Large intestine (tissue), 3 donors: ENCODE results near the gene OPN5. TPM values are rescaled to one million over a fixed set of nuclear protein-coding genes. Genes with fewer than 3 reads are reported as not detected.

Experiments
- DNase-seq, 2 donors: peaks; one replicate each; pipeline versions ENCODE4 v3.0.0 to v3.0.0-alpha.2; 2013
- H3K27ac ChIP-seq: one replicate; pipeline ENCODE4 v1.5.1; 2013; ENCODE audit warnings: low read length
- H3K27me3 ChIP-seq: 2 replicates; pipeline ENCODE4 v1.6.1; 2013; ENCODE audit warnings: low read length; ENCODE audit not compliant: control insufficient read depth, insufficient read depth
- H3K36me3 ChIP-seq: 2 replicates; pipeline ENCODE4 v1.6.1; 2013; ENCODE audit warnings: low read length; ENCODE audit not compliant: control insufficient read depth, insufficient read depth
- H3K4me1 ChIP-seq: one replicate; pipeline ENCODE4 v1.6.1; 2013; ENCODE audit warnings: low read length; ENCODE audit not compliant: control insufficient read depth, insufficient read depth
- H3K4me3 ChIP-seq: one replicate; pipeline ENCODE4 v1.5.1; 2013; ENCODE audit warnings: low read length
- H3K9me3 ChIP-seq: one replicate; pipeline ENCODE4 v1.6.1; 2013; ENCODE audit warnings: mild to moderate bottlenecking, low read depth, low read length, moderate library complexity; ENCODE audit not compliant: control insufficient read depth
- WGBS: methylation state at CpG from one replicate; pipeline ENCODE4 v1.1.5; 2013; ENCODE audit warnings: low lambda C conversion rate; ENCODE audit not compliant: insufficient coverage; 5-methylcytosine and 5-hydroxymethylcytosine counted together
- polyA plus RNA-seq: library from polyadenylated mRNA; unstranded; fragments of 120-200 nt; gene quantifications from one replicate; pipeline ENCODE4 v1.2.1, GENCODE V29; 2013

Gene OPN5
- polyA plus RNA-seq, 1 donor: 0.06 TPM

- Histone ChIP-seq H3K4me3 (no peak overlapping the region), H3K27ac (no peak overlapping the region), H3K9me3 (no peaks in the 10 kb centered on the region), H3K36me3 (no peaks in the 10 kb centered on the region), H3K4me1 (no peaks in the 10 kb centered on the region), H3K27me3 (no peaks in the 10 kb centered on the region)
- 100% methylated on average over 1 of the region's 4 CpGs for WGBS
- DNase-seq: no peak
Measured at GRCh38 chr6:47817749-47818148, 35.9 kb downstream of the OPN5 start.

- 75% methylated on average over 1 of the region's 3 CpGs for WGBS
- no peaks in the 10 kb centered on the region for H3K9me3 ChIP-seq
- DNase-seq: no peak
- no peak overlapping the region for H3K27ac ChIP-seq
- no peaks in the 10 kb centered on the region for H3K4me1 ChIP-seq
- H3K4me3 ChIP-seq: no peak overlapping the region
- no peaks in the 10 kb centered on the region for H3K27me3 ChIP-seq
- H3K36me3 ChIP-seq: no peaks in the 10 kb centered on the region
Measured at GRCh38 chr6:47819461-47819860, 37.6 kb downstream of the OPN5 start.

- H3K27me3 ChIP-seq: no peaks in the 10 kb centered on the region
- no peak overlapping the region for H3K4me3 ChIP-seq
- H3K27ac ChIP-seq: no peak overlapping the region
- WGBS: 88% methylated on average over 5 of the region's 6 CpGs
- H3K4me1 ChIP-seq: no peaks in the 10 kb centered on the region
- H3K9me3 ChIP-seq: no peaks in the 10 kb centered on the region
- no peaks in the 10 kb centered on the region for H3K36me3 ChIP-seq
- DNase-seq: no peak
Measured at GRCh38 chr6:47822856-47823554, 41.2 kb downstream of the OPN5 start.

- Histone ChIP-seq H3K36me3 (no peaks in the 10 kb centered on the region), H3K4me1 (no peaks in the 10 kb centered on the region), H3K9me3 (no peaks in the 10 kb centered on the region), H3K4me3 (no peak overlapping the region), H3K27me3 (no peaks in the 10 kb centered on the region), H3K27ac (no peak overlapping the region)
- WGBS: no CpG with 5 or more reads among the region's 2 CpGs
- DNase-seq: no peak
Measured at GRCh38 chr6:47832386-47833100, 50.7 kb downstream of the OPN5 start.

GRCh38 chr6:47834196-47834595 is 52.4 kb downstream of the OPN5 start:
- Histone ChIP-seq H3K27ac (no peak overlapping the region), H3K36me3 (no peaks in the 10 kb centered on the region), H3K4me1 (no peaks in the 10 kb centered on the region), H3K27me3 (no peaks in the 10 kb centered on the region), H3K9me3 (no peaks in the 10 kb centered on the region), H3K4me3 (no peak overlapping the region)
- no peak for DNase-seq

GRCh38 chr6:47836046-47836445 is 54.2 kb downstream of the OPN5 start:
- H3K36me3 ChIP-seq: no peaks in the 10 kb centered on the region
- H3K4me3 ChIP-seq: no peak overlapping the region
- no peak for DNase-seq
- no peaks in the 10 kb centered on the region for H3K9me3 ChIP-seq
- H3K4me1 ChIP-seq: no peaks in the 10 kb centered on the region
- no peaks in the 10 kb centered on the region for H3K27me3 ChIP-seq
- no peak overlapping the region for H3K27ac ChIP-seq

GRCh38 chr6:47836639-47837038 is 54.8 kb downstream of the OPN5 start:
- no peaks in the 10 kb centered on the region for H3K9me3 ChIP-seq
- no peaks in the 10 kb centered on the region for H3K27me3 ChIP-seq
- no peak overlapping the region for H3K27ac ChIP-seq
- H3K4me3 ChIP-seq: no peak overlapping the region
- H3K4me1 ChIP-seq: no peaks in the 10 kb centered on the region
- H3K36me3 ChIP-seq: no peaks in the 10 kb centered on the region
- no peak for DNase-seq
- WGBS: no CpG with 5 or more reads among the region's 1 CpG

- H3K27ac ChIP-seq: no peak overlapping the region
- no peak overlapping the region for H3K4me3 ChIP-seq
- no peaks in the 10 kb centered on the region for H3K4me1 ChIP-seq
- H3K36me3 ChIP-seq: no peaks in the 10 kb centered on the region
- no peaks in the 10 kb centered on the region for H3K9me3 ChIP-seq
- DNase-seq: no peak
- H3K27me3 ChIP-seq: no peaks in the 10 kb centered on the region
- no CpG with 5 or more reads among the region's 1 CpG for WGBS
Measured at GRCh38 chr6:47839645-47840044, 57.8 kb downstream of the OPN5 start.

- WGBS: 90% methylated on average over 2 of the region's 3 CpGs
- H3K4me3 ChIP-seq: no peak overlapping the region
- H3K36me3 ChIP-seq: no peaks in the 10 kb centered on the region
- H3K27me3 ChIP-seq: no peaks in the 10 kb centered on the region
- no peaks in the 10 kb centered on the region for H3K4me1 ChIP-seq
- no peak for DNase-seq
- no peaks in the 10 kb centered on the region for H3K9me3 ChIP-seq
- no peak overlapping the region for H3K27ac ChIP-seq
Measured at GRCh38 chr6:47844881-47845280, 63.0 kb downstream of the OPN5 start.

- Histone ChIP-seq H3K27me3 (no peaks in the 10 kb centered on the region), H3K4me1 (no peaks in the 10 kb centered on the region), H3K36me3 (no peaks in the 10 kb centered on the region), H3K9me3 (no peaks in the 10 kb centered on the region), H3K27ac (no peak overlapping the region), H3K4me3 (no peak overlapping the region)
- 33% methylated on average over 1 of the region's 1 CpG for WGBS
- DNase-seq: no peak
Measured at GRCh38 chr6:47846752-47847151, 64.9 kb downstream of the OPN5 start.

- H3K4me1 ChIP-seq: no peaks in the 10 kb centered on the region
- H3K27me3 ChIP-seq: no peaks in the 10 kb centered on the region
- H3K4me3 ChIP-seq: no peak overlapping the region
- DNase-seq: no peak
- WGBS: no CpG with 5 or more reads among the region's 1 CpG
- no peaks in the 10 kb centered on the region for H3K9me3 ChIP-seq
- no peak overlapping the region for H3K27ac ChIP-seq
- no peaks in the 10 kb centered on the region for H3K36me3 ChIP-seq
Measured at GRCh38 chr6:47851091-47851490, 69.3 kb downstream of the OPN5 start.
